Erythroblast (primary cell): ENCODE measurements around the gene SCN5A.

Experiments
- GATA1 ChIP-seq: IDR thresholded peaks from 2 replicates; pipeline ENCODE4 v1.6.1; 2011; ENCODE audit warnings: low read depth, mild to moderate bottlenecking, control low read depth, low read length, moderate library complexity
- POLR2A ChIP-seq: IDR thresholded peaks from 2 replicates; pipeline ENCODE4 v1.6.1; 2011; ENCODE audit warnings: mild to moderate bottlenecking, low read length

- TF ChIP-seq POLR2A: no peak
- TF ChIP-seq GATA1: no peak
Observed at GRCh38 chr3:38519651-38520050, 129.8 kb downstream of the SCN5A start.
